HEK293 (cell line): ENCODE measurements around the gene EDAR.

Source experiments
- CTCF ChIA-PET: fragments of 350-600 bp; formaldehyde crosslinking; extraction: SDS; loops from one replicate; lab custom pipeline; 2021; ENCODE audit warnings: antibody characterized with exemption; lab: Yijun Ruan, JAX
- POLR2A ChIA-PET: fragments of 300-600 bp; formaldehyde crosslinking; extraction: SDS; loops from one replicate; lab custom pipeline; 2020; ENCODE audit warnings: antibody characterized with exemption, inconsistent platforms; lab: Yijun Ruan, JAX
- H3K27ac ChIP-seq: fragments of 200-500 bp; sonication (Bioruptor generic); 2 replicates; pipeline ENCODE4 v1.5.1; 2014; ENCODE audit warnings: low read depth, low read length, control low read depth, inconsistent platforms; ENCODE audit errors: extremely low read depth
- H3K36me3 ChIP-seq, 2 experiments: fragments of 200-500 bp in 1 of 2; sonication (Bioruptor generic) in 1 of 2; 1 replicate in 1 of 2; 2 replicates in 1 of 2; pipeline ENCODE4 v1.5.1; 2014 to 2017; ENCODE audit warnings: inconsistent platforms in 2 of 2, low read length in 2 of 2; ENCODE audit not compliant: control insufficient read depth in 2 of 2, insufficient read depth in 1 of 2
- H3K4me1 ChIP-seq: fragments of 200-500 bp; sonication (Bioruptor generic); 2 replicates; pipeline ENCODE4 v1.5.1; 2014; ENCODE audit warnings: mild to moderate bottlenecking, low read length, inconsistent platforms; ENCODE audit not compliant: control insufficient read depth, insufficient read depth
- H3K4me3 ChIP-seq: 2 replicates; pipeline ENCODE4 v1.5.1; 2011; ENCODE audit warnings: low read depth, mild to moderate bottlenecking, control low read depth, low read length, moderate library complexity
- H3K9me3 ChIP-seq: fragments of 200-500 bp; sonication (Bioruptor generic); 2 replicates; pipeline ENCODE4 v1.5.1; 2014; ENCODE audit warnings: low read depth, low read length, inconsistent platforms; ENCODE audit not compliant: control insufficient read depth, insufficient read depth
- HOXA7 ChIP-seq: sonication (generic); formaldehyde crosslinking; IDR thresholded peaks from 2 replicates; pipeline ENCODE4 v1.8.1; 2022; ENCODE audit warnings: missing genetic modification reagents, borderline replicate concordance
- IKZF3 ChIP-seq: fragments of 450-650 bp; IDR thresholded peaks from 2 replicates; pipeline ENCODE4 v1.5.0; 2018; ENCODE audit warnings: missing biosample characterization, mild to moderate bottlenecking, missing genetic modification characterization, moderate library complexity
- SP7 ChIP-seq: fragments of 450-650 bp; formaldehyde crosslinking; IDR thresholded peaks from 2 replicates; pipeline ENCODE4 v1.5.1; 2016; ENCODE audit warnings: missing biosample characterization, missing genetic modification characterization
- ZFP41 ChIP-seq: fragments of 450-650 bp; formaldehyde crosslinking; IDR thresholded peaks from 2 replicates; pipeline ENCODE4 v1.5.1; 2016; ENCODE audit warnings: missing biosample characterization, missing genetic modification characterization, borderline replicate concordance
- ZNF202 ChIP-seq: fragments of 450-650 bp; formaldehyde crosslinking; IDR thresholded peaks from 2 replicates; pipeline ENCODE4 v1.5.1; 2016; ENCODE audit warnings: missing biosample characterization, missing genetic modification characterization, borderline replicate concordance
- ZNF274 ChIP-seq, 2 experiments: fragments of 200-500 bp in 1 of 2; fragments of 450-650 bp in 1 of 2; sonication (Bioruptor generic) in 1 of 2; formaldehyde crosslinking in 1 of 2; IDR thresholded peaks; 2 replicates each; pipeline versions ENCODE4 v1.5.1 to v1.6.1; 2014 to 2016; ENCODE audit warnings: borderline replicate concordance in 1 of 2, inconsistent platforms in 1 of 2, low read length in 1 of 2, missing biosample characterization in 1 of 2, missing genetic modification characterization in 1 of 2
- ZNF292 ChIP-seq: fragments of 450-650 bp; formaldehyde crosslinking; IDR thresholded peaks from 2 replicates; pipeline ENCODE4 v1.5.1; 2016; ENCODE audit warnings: low read depth, missing biosample characterization, missing genetic modification characterization, borderline replicate concordance
- ZNF350 ChIP-seq: fragments of 450-650 bp; formaldehyde crosslinking; IDR thresholded peaks from 2 replicates; pipeline ENCODE4 v1.5.0; 2017; ENCODE audit warnings: missing biosample characterization, mild to moderate bottlenecking, missing genetic modification characterization
- ZNF366 ChIP-seq: fragments of 450-650 bp; formaldehyde crosslinking; conservative IDR thresholded peaks from 2 replicates; pipeline ENCODE4 v1.5.1; 2016; ENCODE audit warnings: missing biosample characterization, missing genetic modification characterization
- ZNF394 ChIP-seq: fragments of 450-650 bp; formaldehyde crosslinking; IDR thresholded peaks from 2 replicates; pipeline ENCODE4 v1.5.1; 2016; ENCODE audit warnings: missing biosample characterization, missing genetic modification characterization, mild to moderate bottlenecking, moderate library complexity, borderline replicate concordance
- ZNF521 ChIP-seq: fragments of 450-650 bp; formaldehyde crosslinking; IDR thresholded peaks from 2 replicates; pipeline ENCODE4 v1.5.1; 2017; ENCODE audit warnings: missing biosample characterization, mild to moderate bottlenecking, missing genetic modification characterization
- ZNF548 ChIP-seq: fragments of 450-650 bp; formaldehyde crosslinking; IDR thresholded peaks from 2 replicates; pipeline ENCODE4 v1.5.1; 2016; ENCODE audit warnings: missing biosample characterization, missing genetic modification characterization
- ZNF561 ChIP-seq: fragments of 450-650 bp; IDR thresholded peaks from 2 replicates; pipeline ENCODE4 v1.5.1; 2018; ENCODE audit warnings: missing biosample characterization, missing genetic modification characterization, borderline replicate concordance
- ZNF658 ChIP-seq: fragments of 450-650 bp; formaldehyde crosslinking; IDR thresholded peaks from 2 replicates; pipeline ENCODE4; 2016; ENCODE audit warnings: missing biosample characterization, missing genetic modification characterization
- ZNF776 ChIP-seq: fragments of 450-650 bp; formaldehyde crosslinking; IDR thresholded peaks from 2 replicates; pipeline ENCODE4 v1.5.0; 2017; ENCODE audit warnings: missing biosample characterization, missing genetic modification characterization, borderline replicate concordance
- ZNF777 ChIP-seq: fragments of 450-650 bp; formaldehyde crosslinking; IDR thresholded peaks from 2 replicates; pipeline ENCODE4 v1.5.1; 2017; ENCODE audit warnings: missing biosample characterization, missing genetic modification characterization, borderline replicate concordance
- ZNF792 ChIP-seq: fragments of 450-650 bp; formaldehyde crosslinking; IDR thresholded peaks from 2 replicates; pipeline ENCODE4 v1.5.1; 2016; ENCODE audit warnings: missing biosample characterization, missing genetic modification characterization
- ZSCAN16 ChIP-seq: fragments of 450-650 bp; formaldehyde crosslinking; IDR thresholded peaks from 2 replicates; pipeline ENCODE4 v1.5.1; 2016; ENCODE audit warnings: missing biosample characterization, missing genetic modification characterization
- TF ChIP-seq, protein P1 (sequence below): IDR thresholded peaks from 2 replicates; pipeline ENCODE4 v1.6.1; 2011; ENCODE audit warnings: mild to moderate bottlenecking, low read depth, low read length, borderline replicate concordance
- TF ChIP-seq, protein P2 (sequence below): fragments of 450-650 bp; formaldehyde crosslinking; conservative IDR thresholded peaks from 2 replicates; pipeline ENCODE4 v1.5.1; 2016; ENCODE audit warnings: low read depth, missing biosample characterization, missing genetic modification characterization
- TF ChIP-seq, protein P3 (sequence below): fragments of 450-650 bp; formaldehyde crosslinking; IDR thresholded peaks from 2 replicates; pipeline ENCODE4 v1.5.1; 2016; ENCODE audit warnings: missing biosample characterization, missing genetic modification characterization, low read depth

Gene EDAR

DNA sequence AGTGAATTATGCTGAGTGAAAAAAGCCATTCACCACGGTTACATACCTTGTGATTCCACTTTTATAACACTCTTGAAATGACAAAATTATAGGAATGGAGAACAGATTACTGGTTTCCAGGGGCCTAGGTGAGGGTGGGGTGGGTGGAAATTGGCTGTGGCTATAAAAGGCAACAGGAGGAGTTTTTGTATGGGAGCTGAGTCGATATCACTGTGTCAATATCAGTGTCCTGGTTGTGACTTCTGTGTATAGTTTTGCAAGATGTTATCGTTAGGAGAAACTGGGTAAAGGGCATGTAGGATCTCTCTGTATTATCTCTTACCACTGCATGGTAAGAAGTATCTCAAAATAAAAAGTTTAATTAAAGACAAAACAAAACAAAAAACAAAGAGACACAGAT lies 84.3 kb downstream of the EDAR start:
- Histone ChIP-seq H3K36me3 (no peaks in the 10 kb centered on the region), H3K27ac (no peak overlapping the region), H3K4me3 (no peak overlapping the region), H3K9me3 (no peaks in the 10 kb centered on the region), H3K4me1 (no peaks in the 10 kb centered on the region)
- ChIA-PET CTCF (no interaction called here), POLR2A (no interaction called here)
- no peak for TF ChIP-seq ZNF776 (tag by site-specific recombination)
- TF ChIP-seq ZNF548 (tag by site-specific recombination) = no peak
- TF ChIP-seq ZNF202 (tag by site-specific recombination) = no peak
- TF ChIP-seq, protein P1, sequence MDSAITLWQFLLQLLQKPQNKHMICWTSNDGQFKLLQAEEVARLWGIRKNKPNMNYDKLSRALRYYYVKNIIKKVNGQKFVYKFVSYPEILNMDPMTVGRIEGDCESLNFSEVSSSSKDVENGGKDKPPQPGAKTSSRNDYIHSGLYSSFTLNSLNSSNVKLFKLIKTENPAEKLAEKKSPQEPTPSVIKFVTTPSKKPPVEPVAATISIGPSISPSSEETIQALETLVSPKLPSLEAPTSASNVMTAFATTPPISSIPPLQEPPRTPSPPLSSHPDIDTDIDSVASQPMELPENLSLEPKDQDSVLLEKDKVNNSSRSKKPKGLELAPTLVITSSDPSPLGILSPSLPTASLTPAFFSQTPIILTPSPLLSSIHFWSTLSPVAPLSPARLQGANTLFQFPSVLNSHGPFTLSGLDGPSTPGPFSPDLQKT = no peak
- no peak for TF ChIP-seq ZFP41 (tag by site-specific recombination)
- no peak for TF ChIP-seq ZNF658 (tag by site-specific recombination)
- TF ChIP-seq, protein P2, sequence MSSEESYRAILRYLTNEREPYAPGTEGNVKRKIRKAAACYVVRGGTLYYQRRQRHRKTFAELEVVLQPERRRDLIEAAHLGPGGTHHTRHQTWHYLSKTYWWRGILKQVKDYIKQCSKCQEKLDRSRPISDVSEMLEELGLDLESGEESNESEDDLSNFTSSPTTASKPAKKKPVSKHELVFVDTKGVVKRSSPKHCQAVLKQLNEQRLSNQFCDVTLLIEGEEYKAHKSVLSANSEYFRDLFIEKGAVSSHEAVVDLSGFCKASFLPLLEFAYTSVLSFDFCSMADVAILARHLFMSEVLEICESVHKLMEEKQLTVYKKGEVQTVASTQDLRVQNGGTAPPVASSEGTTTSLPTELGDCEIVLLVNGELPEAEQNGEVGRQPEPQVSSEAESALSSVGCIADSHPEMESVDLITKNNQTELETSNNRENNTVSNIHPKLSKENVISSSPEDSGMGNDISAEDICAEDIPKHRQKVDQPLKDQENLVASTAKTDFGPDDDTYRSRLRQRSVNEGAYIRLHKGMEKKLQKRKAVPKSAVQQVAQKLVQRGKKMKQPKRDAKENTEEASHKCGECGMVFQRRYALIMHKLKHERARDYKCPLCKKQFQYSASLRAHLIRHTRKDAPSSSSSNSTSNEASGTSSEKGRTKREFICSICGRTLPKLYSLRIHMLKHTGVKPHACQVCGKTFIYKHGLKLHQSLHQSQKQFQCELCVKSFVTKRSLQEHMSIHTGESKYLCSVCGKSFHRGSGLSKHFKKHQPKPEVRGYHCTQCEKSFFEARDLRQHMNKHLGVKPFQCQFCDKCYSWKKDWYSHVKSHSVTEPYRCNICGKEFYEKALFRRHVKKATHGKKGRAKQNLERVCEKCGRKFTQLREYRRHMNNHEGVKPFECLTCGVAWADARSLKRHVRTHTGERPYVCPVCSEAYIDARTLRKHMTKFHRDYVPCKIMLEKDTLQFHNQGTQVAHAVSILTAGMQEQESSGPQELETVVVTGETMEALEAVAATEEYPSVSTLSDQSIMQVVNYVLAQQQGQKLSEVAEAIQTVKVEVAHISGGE (tag by site-specific recombination) = no peak
- no peak for TF ChIP-seq ZNF521
- no peak for TF ChIP-seq ZSCAN16
- no peak for TF ChIP-seq SP7 (tag by site-specific recombination)
- no peak for TF ChIP-seq ZNF274 (IDR thresholded peaks at IDR 0.05; ENCODE audit: low read length)
- no peak for TF ChIP-seq ZNF274 (tag by site-specific recombination; IDR thresholded peaks at IDR 0.05; ENCODE audit: borderline replicate concordance)

DNA sequence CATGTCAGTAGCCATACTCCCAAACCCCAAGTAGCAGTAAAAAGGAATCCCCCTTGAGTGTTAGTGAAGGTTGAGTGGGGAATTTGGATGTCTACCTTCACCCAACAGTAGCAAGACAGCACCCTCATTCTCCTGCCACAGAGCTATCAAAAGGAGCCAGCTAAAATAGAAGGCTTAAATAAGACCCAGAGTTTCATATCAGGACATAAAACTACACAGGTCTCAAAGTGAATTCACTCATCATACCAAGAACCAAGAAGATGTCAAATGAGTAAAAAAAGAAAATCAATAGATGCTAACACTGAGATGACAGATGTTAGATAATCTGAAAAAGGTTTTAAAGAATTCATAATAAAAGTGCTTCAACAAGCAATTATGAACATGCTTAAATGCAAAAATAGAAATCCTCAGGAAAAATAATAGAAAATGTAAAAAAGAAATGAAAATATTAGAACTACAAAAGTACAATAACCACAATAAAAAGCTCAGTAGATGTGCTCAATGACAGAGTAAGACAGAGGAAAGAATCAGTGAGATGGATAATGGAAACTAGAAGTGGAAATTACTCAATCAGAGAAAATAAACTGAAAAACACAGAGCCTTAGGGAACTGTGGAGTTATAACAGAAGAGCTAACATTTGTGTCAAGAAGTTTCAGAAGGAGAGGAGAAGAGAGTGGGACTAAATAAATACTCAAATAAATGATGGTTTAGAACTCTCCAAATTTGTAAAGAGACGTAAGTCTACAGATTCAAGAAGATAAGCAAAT lies 90.5 kb downstream of the EDAR start:
- Histone ChIP-seq H3K4me3 (no peak overlapping the region), H3K36me3 (no peaks in the 10 kb centered on the region), H3K27ac (no peak overlapping the region), H3K9me3 (no peaks in the 10 kb centered on the region), H3K4me1 (no peaks in the 10 kb centered on the region)
- no peak for TF ChIP-seq ZNF292
- TF ChIP-seq ZNF561 = no peak
- no peak for TF ChIP-seq ZNF366 (tag by site-specific recombination)
- TF ChIP-seq IKZF3 (tag by site-specific recombination) = no peak
- TF ChIP-seq HOXA7 (CRISPR knock-in tag) = no peak
- no peak for TF ChIP-seq ZNF350 (tag by site-specific recombination)
- TF ChIP-seq, protein P3, sequence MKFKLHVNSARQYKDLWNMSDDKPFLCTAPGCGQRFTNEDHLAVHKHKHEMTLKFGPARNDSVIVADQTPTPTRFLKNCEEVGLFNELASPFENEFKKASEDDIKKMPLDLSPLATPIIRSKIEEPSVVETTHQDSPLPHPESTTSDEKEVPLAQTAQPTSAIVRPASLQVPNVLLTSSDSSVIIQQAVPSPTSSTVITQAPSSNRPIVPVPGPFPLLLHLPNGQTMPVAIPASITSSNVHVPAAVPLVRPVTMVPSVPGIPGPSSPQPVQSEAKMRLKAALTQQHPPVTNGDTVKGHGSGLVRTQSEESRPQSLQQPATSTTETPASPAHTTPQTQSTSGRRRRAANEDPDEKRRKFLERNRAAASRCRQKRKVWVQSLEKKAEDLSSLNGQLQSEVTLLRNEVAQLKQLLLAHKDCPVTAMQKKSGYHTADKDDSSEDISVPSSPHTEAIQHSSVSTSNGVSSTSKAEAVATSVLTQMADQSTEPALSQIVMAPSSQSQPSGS = no peak
- TF ChIP-seq ZNF394 (tag by site-specific recombination) = no peak
- no peak for TF ChIP-seq ZNF777 (tag by site-specific recombination)
- no peak for TF ChIP-seq ZNF792 (tag by site-specific recombination)
- CTCF ChIA-PET = no interaction called here
- POLR2A ChIA-PET = no interaction called here
